Measurements from ENCODE around the gene TOMM34. TPM values are rescaled to one million over a fixed set of nuclear protein-coding genes. Genes with fewer than 3 reads are reported as not detected.

Gene TOMM34
- total and polyA plus RNA-seq, 8 donors: 18.1 to 26.8 (median 24.0) TPM

GRCh38 chr20:44938637-44939036, 21.6 kb downstream of the TOMM34 start:
- H3K4me3 ChIP-seq: no peak overlapping the region
- no peaks in the 10 kb centered on the region for H3K4me1 ChIP-seq
- no peak overlapping the region for H3K27ac ChIP-seq
- no peaks in the 10 kb centered on the region for H3K27me3 ChIP-seq
- ATAC-seq: no peak
- H3K9me3 ChIP-seq: no peaks in the 10 kb centered on the region
- intact Hi-C loops (cut with DNase I): no loop called here
- no peak for TF ChIP-seq CTCF (IDR thresholded peaks at IDR 0.05)
- no peak for DNase-seq
- H3K36me3 ChIP-seq: peaks cover 0 to 93% of the 10 kb centered on the region in 2 donors

DNA sequence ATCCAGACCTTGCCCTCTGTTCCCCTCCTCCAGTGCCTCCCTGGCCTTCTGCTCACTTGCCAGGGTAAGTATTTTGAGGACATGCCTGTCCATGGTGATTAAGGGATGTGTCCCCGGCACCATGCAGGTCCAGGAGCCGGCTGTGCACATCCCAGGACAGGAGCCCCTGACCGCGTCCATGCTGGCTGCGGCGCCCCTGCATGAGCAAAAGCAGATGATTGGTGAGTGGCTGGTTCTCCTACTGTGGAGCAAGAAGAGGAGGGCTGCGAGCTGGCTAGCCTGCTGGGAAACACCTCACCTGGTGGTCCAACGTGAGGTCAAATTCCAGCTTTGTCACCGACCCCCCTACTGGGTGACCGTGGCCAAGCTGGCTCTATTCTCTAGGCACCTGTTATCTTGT, 23.7 kb downstream of the TOMM34 start:
- DNase-seq (peak in 1 of 4 donors; percentile 75), ATAC-seq (no peak)
- Histone ChIP-seq H3K36me3 (peaks cover 0 to 93% of the 10 kb centered on the region in 2 donors), H3K9me3 (no peaks in the 10 kb centered on the region), H3K27ac (no peak overlapping the region), H3K4me1 (no peaks in the 10 kb centered on the region), H3K27me3 (no peaks in the 10 kb centered on the region), H3K4me3 (no peak overlapping the region)
- no peak for TF ChIP-seq CTCF (IDR thresholded peaks at IDR 0.05)
- intact Hi-C loops (cut with DNase I): no loop called here

DNA sequence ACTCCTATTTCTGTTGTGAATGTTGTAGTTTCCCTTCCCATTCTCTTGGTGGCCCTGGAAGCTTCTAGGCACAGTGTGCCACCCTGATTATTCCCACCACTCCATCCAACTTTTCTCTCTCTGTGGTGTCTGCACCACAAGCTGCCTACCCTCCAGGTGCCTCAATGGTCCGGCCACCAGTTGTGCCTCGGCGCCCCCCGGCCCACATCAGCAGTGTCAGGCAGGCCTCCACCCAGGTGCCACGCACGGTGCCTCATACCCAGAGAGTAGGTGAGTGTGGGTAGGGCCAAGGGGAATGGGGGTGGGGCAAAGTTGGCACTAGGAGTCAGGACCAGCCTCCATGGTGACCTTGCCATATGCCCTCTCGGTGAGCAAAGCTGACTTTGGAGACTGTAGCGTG, 27.3 kb downstream of the TOMM34 start:
- ATAC-seq (no peak), DNase-seq (no peak)
- no peak overlapping the region for H3K4me3 ChIP-seq
- no peaks in the 10 kb centered on the region for H3K4me1 ChIP-seq
- H3K36me3 ChIP-seq: peaks cover 0 to 73% of the 10 kb centered on the region in 2 donors
- no peak for TF ChIP-seq CTCF (IDR thresholded peaks at IDR 0.05)
- intact Hi-C loops (cut with DNase I): no loop called here
- H3K27me3 ChIP-seq: no peaks in the 10 kb centered on the region
- H3K9me3 ChIP-seq: no peaks in the 10 kb centered on the region
- H3K27ac ChIP-seq: no peak overlapping the region

GRCh38 chr20:44931911-44932310, 28.3 kb downstream of the TOMM34 start:
- ATAC-seq (no peak), DNase-seq (no peak)
- Histone ChIP-seq H3K9me3 (no peaks in the 10 kb centered on the region), H3K36me3 (peaks cover 0 to 66% of the 10 kb centered on the region in 2 donors), H3K4me1 (no peaks in the 10 kb centered on the region), H3K27ac (no peak overlapping the region), H3K27me3 (no peaks in the 10 kb centered on the region), H3K4me3 (no peak overlapping the region)
- intact Hi-C loops (cut with DNase I): no loop called here
- no peak for TF ChIP-seq CTCF (IDR thresholded peaks at IDR 0.05)

- H3K4me1 ChIP-seq: no peaks in the 10 kb centered on the region
- H3K9me3 ChIP-seq: no peaks in the 10 kb centered on the region
- peaks cover 0 to 53% of the 10 kb centered on the region in 2 donors for H3K36me3 ChIP-seq
- no peak overlapping the region for H3K27ac ChIP-seq
- no peak for ATAC-seq
- no peak overlapping the region for H3K4me3 ChIP-seq
- no peaks in the 10 kb centered on the region for H3K27me3 ChIP-seq
- DNase-seq: no peak
- TF ChIP-seq CTCF (IDR thresholded peaks at IDR 0.05): no peak
- intact Hi-C loops (cut with DNase I): no loop called here
These were observed 29.6 kb downstream of the TOMM34 start for GRCh38 chr20:44930517-44931168.
